A673 (cell line): ENCODE measurements around the gene VWA5B1. TPM values are rescaled to one million over a fixed set of nuclear protein-coding genes. Genes with fewer than 3 reads are reported as not detected.

Experiments used
- BruUV-seq: library from RNA; stranded (reverse); fragments of 400-500 nt; replicated peaks from 2 replicates; lab custom pipeline; 2021; lab: Mats Ljungman, UMichigan
- CTCF ChIA-PET: fragments of 300-600 bp; sonication (Branson Sonifier 250); formaldehyde crosslinking; loops from one replicate; lab custom pipeline; 2022; ENCODE audit warnings: antibody characterized with exemption; lab: Charles Lee
- POLR2A ChIA-PET: fragments of 300-600 bp; sonication (Branson Sonifier 250); formaldehyde crosslinking; loops from one replicate; lab custom pipeline; 2022; ENCODE audit warnings: antibody characterized with exemption; ENCODE audit not compliant: low non-redundant PET; lab: Charles Lee
- DNase-seq: peaks from one replicate; pipeline ENCODE4 v3.0.0-alpha.2; 2015; ENCODE audit warnings: low spot score
- H3K27ac ChIP-seq: fragments of 200-600 bp; sonication (generic); 2 replicates; pipeline ENCODE4 v1.5.1; 2016; ENCODE audit warnings: mixed run types, low read depth, mild to moderate bottlenecking, mixed read lengths, antibody characterized with exemption, low read length; ENCODE audit not compliant: poor library complexity, severe bottlenecking
- H3K27me3 ChIP-seq: fragments of 200-600 bp; sonication (generic); replicated peaks from 2 replicates; pipeline ENCODE4 v1.6.1; 2017; ENCODE audit warnings: mixed run types, low read depth, mild to moderate bottlenecking, mixed read lengths, antibody characterized with exemption, low read length; ENCODE audit not compliant: insufficient read depth, poor library complexity
- H3K36me3 ChIP-seq: fragments of 200-600 bp; sonication (generic); 2 replicates; pipeline ENCODE4 v1.6.1; 2016; ENCODE audit warnings: mixed run types, mild to moderate bottlenecking, mixed read lengths, antibody characterized with exemption, low read length; ENCODE audit not compliant: insufficient read depth, poor library complexity, severe bottlenecking
- H3K4me1 ChIP-seq: fragments of 200-600 bp; sonication (generic); 2 replicates; pipeline ENCODE4 v1.6.1; 2017; ENCODE audit warnings: mixed run types, mild to moderate bottlenecking, mixed read lengths, antibody characterized with exemption, low read length; ENCODE audit not compliant: insufficient read depth, poor library complexity, severe bottlenecking
- H3K4me3 ChIP-seq: fragments of 200-600 bp; sonication (generic); 2 replicates; pipeline ENCODE4 v1.5.1; 2016; ENCODE audit warnings: low read depth, mixed run types, mild to moderate bottlenecking, mixed read lengths, low read length; ENCODE audit not compliant: poor library complexity, severe bottlenecking
- H3K9me3 ChIP-seq: fragments of 200-600 bp; sonication (generic); 2 replicates; pipeline ENCODE4 v1.6.1; 2016; ENCODE audit warnings: mixed run types, low read depth, mild to moderate bottlenecking, mixed read lengths, antibody characterized with exemption, low read length; ENCODE audit not compliant: poor library complexity, severe bottlenecking
- EZH2 ChIP-seq: fragments of 200-600 bp; sonication (generic); IDR thresholded peaks from 2 replicates; pipeline ENCODE4 v1.6.1; 2017; ENCODE audit warnings: borderline replicate concordance, low read depth, mild to moderate bottlenecking, mixed read lengths, antibody characterized with exemption, low read length; ENCODE audit not compliant: poor library complexity, severe bottlenecking
- intact Hi-C: fragments of 100-400 bp; cut with micrococcal nuclease; formaldehyde crosslinking; loops from one replicate; pipeline ENCODE4 v1.10.0; 2022; ENCODE audit not compliant: unreplicated experiment
- total RNA-seq: library from RNA; stranded (reverse); gene quantifications from 2 replicates; pipeline ENCODE4 v1.2.3, GENCODE V29; 2021
- TF ChIP-seq, protein P1 (sequence below): fragments of 300-800, 200-600 bp; sonication (generic); conservative IDR thresholded peaks from 2 replicates; pipeline ENCODE4 v1.5.1; 2017; ENCODE audit warnings: low read depth, mild to moderate bottlenecking, antibody characterized with exemption, low read length, moderate library complexity, mixed read lengths

VWA5B1 gene
- total RNA-seq, 1 experiment from 2014 or later, result not detected

DNA sequence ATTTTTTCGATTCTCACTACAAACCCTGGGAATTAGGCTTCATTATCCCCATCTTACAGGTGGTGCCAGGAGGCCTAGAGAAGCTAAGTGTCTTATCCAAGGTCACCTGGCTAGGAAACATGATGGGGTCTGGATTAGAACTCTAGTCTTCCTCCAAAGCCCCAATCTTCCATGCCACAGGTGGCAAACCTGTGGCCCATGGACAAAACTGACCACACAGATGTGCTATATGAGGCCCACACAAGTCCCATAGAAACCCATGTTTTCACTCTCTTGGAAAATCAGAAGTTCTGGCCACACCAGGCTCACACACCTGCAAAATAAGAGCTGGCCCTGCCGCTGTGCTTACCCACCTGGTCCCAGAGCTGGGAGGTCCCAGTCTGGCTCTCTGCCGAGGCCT is 21.6 kb downstream of the VWA5B1 start:
- no peak overlapping the region for H3K27ac ChIP-seq
- TF ChIP-seq EZH2, result no peak
- TF ChIP-seq, protein P1, sequence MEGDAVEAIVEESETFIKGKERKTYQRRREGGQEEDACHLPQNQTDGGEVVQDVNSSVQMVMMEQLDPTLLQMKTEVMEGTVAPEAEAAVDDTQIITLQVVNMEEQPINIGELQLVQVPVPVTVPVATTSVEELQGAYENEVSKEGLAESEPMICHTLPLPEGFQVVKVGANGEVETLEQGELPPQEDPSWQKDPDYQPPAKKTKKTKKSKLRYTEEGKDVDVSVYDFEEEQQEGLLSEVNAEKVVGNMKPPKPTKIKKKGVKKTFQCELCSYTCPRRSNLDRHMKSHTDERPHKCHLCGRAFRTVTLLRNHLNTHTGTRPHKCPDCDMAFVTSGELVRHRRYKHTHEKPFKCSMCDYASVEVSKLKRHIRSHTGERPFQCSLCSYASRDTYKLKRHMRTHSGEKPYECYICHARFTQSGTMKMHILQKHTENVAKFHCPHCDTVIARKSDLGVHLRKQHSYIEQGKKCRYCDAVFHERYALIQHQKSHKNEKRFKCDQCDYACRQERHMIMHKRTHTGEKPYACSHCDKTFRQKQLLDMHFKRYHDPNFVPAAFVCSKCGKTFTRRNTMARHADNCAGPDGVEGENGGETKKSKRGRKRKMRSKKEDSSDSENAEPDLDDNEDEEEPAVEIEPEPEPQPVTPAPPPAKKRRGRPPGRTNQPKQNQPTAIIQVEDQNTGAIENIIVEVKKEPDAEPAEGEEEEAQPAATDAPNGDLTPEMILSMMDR, result no peak
- POLR2A ChIA-PET, result no interaction called here
- intact Hi-C loops, result no loop called here
- DNase-seq, result no peak
- CTCF ChIA-PET, result no interaction called here
- H3K4me1 ChIP-seq, result no peaks in the 10 kb centered on the region
- H3K4me3 ChIP-seq, result no peak overlapping the region
- no peaks in the 10 kb centered on the region for H3K9me3 ChIP-seq
- H3K27me3 ChIP-seq, result peaks cover 20% of the 10 kb centered on the region
- no peaks in the 10 kb centered on the region for H3K36me3 ChIP-seq
- no TSS peak for BruUV-seq

DNA sequence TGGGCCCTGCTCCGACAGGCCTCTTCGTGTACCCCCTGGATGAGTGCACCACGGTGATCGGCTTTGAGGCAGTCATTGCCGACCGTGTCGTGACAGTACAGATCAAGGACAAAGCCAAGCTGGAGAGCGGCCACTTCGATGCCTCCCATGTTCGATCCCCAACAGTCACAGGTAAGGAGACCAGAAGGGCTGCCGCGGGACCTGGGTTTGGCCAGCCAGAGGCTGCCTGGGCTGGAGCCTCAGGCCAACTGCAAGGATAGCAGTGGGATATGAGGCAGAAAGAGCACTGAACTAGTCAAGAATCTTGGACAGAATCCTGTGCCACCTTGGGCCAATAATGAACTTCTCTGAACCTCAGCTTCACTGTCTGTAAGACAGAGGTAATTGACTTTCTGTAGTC is 22.1 kb downstream of the VWA5B1 start:
- POLR2A ChIA-PET, result no interaction called here
- no peak for DNase-seq
- Histone ChIP-seq H3K36me3 (no peaks in the 10 kb centered on the region), H3K4me1 (no peaks in the 10 kb centered on the region), H3K4me3 (no peak overlapping the region), H3K27me3 (peaks cover 22% of the 10 kb centered on the region), H3K9me3 (no peaks in the 10 kb centered on the region), H3K27ac (no peak overlapping the region)
- no TSS peak for BruUV-seq
- intact Hi-C loops, result no loop called here
- CTCF ChIA-PET, result no interaction called here
- TF ChIP-seq, protein P1, result no peak
- no peak for TF ChIP-seq EZH2

DNA sequence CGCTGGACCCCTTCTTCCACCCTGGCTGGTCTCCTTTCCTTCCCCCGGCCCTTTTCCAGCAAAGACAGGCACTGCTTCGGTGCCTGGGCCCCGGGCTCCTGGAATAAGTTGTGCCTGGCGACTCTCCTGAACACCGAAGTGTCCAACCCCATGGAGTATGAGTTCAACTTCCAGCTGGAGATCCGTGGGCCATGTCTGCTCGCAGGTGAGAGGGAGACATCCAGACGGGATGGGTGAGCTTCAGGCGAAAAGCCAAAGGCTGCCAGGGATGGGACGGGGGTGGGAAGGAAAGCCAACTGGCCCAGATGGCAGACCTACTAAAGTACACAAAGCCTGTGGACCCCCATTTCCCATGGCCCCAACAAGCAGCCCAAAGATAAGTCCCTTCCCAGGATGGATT is 26.8 kb downstream of the VWA5B1 start:
- ChIA-PET CTCF (no interaction called here), POLR2A (no interaction called here)
- H3K27me3 ChIP-seq, result peaks cover 59% of the 10 kb centered on the region
- TF ChIP-seq, protein P1, result no peak
- TF ChIP-seq EZH2, result no peak
- H3K4me3 ChIP-seq, result no peak overlapping the region
- no peaks in the 10 kb centered on the region for H3K4me1 ChIP-seq
- no peaks in the 10 kb centered on the region for H3K36me3 ChIP-seq
- DNase-seq, result no peak
- intact Hi-C loops, result no loop called here
- H3K9me3 ChIP-seq, result no peaks in the 10 kb centered on the region
- no TSS peak for BruUV-seq
- H3K27ac ChIP-seq, result no peak overlapping the region
